ENCODE results near the gene MINDY3. TPM values are rescaled to one million over a fixed set of nuclear protein-coding genes. Genes with fewer than 3 reads are reported as not detected.

MINDY3 gene
- total RNA-seq (2021) (10.8 and 11.0 TPM in 2 replicates), Bru-seq, nascent RNA (percentile 67 among the genes with signal in this experiment), BruChase-seq, experiment 1, labeled RNA remaining after a 2-hour chase (percentile 65 among the genes with signal in this experiment), BruChase-seq, experiment 2, labeled RNA remaining after a 6-hour chase (percentile 45 among the genes with signal in this experiment)
- long read RNA-seq, transcript MINDY3-201 (15 exons, 2,381 nt): major isoform, 9 of 15 reads
- long read RNA-seq, partial matches to known transcripts: 1 of 15 reads
- long read RNA-seq, other reads (novel, unspliced or antisense): 3 of 15 reads

GRCh38 chr10:15859906-15860691 lies at the start of gene MINDY3:
MINDY3 (minus strand) TSS chr10:15860507; CDS start chr10:15860299, 208 bp downstream.
- H3F3A ChIP-seq (ENCODE audit: insufficient read depth, low read depth): no peaks in the 10 kb centered on the region
- ChIA-PET POLR2A (ENCODE audit: unreplicated experiment) (interaction anchor here (0.7 kb wide), 1 partner anchor 344 kb away, joined by 3 read pairs; no protein-coding TSS in a partner anchor), CTCF (no interaction called here)
- H3K79me2 ChIP-seq (ENCODE audit: low read depth): peaks cover 8% of the 10 kb centered on the region; the same call in 1 of the 2 replicates
- H3K27ac ChIP-seq: no peak within 1 kb of the TSS
- H3K4me1 ChIP-seq (replicated peaks; ENCODE audit: insufficient read depth): peaks cover 12% of the 10 kb centered on the region
- TF ChIP-seq CTCF (conservative IDR thresholded peaks at IDR 0.05): no peak
- no peak for TF ChIP-seq EZH2 (IDR thresholded peaks at IDR 0.05; ENCODE audit: low read depth)
- peaks cover 13% of the 10 kb centered on the region for H3K9me3 ChIP-seq (ENCODE audit: insufficient read depth, low read depth)
- intact Hi-C loops (cut with micrococcal nuclease; ENCODE audit: unreplicated experiment): no loop called here
- H3K4me3 ChIP-seq: peak within 1 kb of the TSS; percentile 93
- no peaks in the 10 kb centered on the region for H3K9me2 ChIP-seq (ENCODE audit: insufficient read depth)
- TSS peak; percentile 62 for BruUV-seq (replicated peaks)
- no peaks in the 10 kb centered on the region for H3K36me3 ChIP-seq (ENCODE audit: low read depth)
- H3K4me2 ChIP-seq: peak within 1 kb of the TSS; percentile 77
- DNase-seq: peak; percentile 56 to 62
- H3K27me3 ChIP-seq (ENCODE audit: insufficient read depth, low read depth): peaks cover 16% of the 10 kb centered on the region; the same call in 1 of the 2 replicates
- no peaks in the 10 kb centered on the region for H4K20me1 ChIP-seq (ENCODE audit: insufficient read depth)
- peak within 1 kb of the TSS; percentile 99 for H2AFZ ChIP-seq

- H2AFZ ChIP-seq: no peak overlapping the region
- intact Hi-C loops (cut with micrococcal nuclease; ENCODE audit: unreplicated experiment): loop anchor here (2.0 to 10.0 kb wide), 2 partner anchors 643 to 875 kb away; no protein-coding TSS in a partner anchor
- H4K20me1 ChIP-seq (ENCODE audit: insufficient read depth): no peaks in the 10 kb centered on the region
- CTCF ChIA-PET: interaction anchor here (0.7 kb wide), 1 partner anchor 12 kb away, joined by 4 read pairs; no protein-coding TSS in a partner anchor
- no TSS peak for BruUV-seq (replicated peaks)
- H3K4me1 ChIP-seq (replicated peaks; ENCODE audit: insufficient read depth): no peaks in the 10 kb centered on the region
- H3K27me3 ChIP-seq (ENCODE audit: insufficient read depth, low read depth): peaks cover 4% of the 10 kb centered on the region; the same call in 1 of the 2 replicates
- no peak overlapping the region for H3K27ac ChIP-seq
- no peaks in the 10 kb centered on the region for H3F3A ChIP-seq (ENCODE audit: insufficient read depth, low read depth)
- POLR2A ChIA-PET (ENCODE audit: unreplicated experiment): no interaction called here
- TF ChIP-seq CTCF (conservative IDR thresholded peaks at IDR 0.05) (no peak), EZH2 (IDR thresholded peaks at IDR 0.05; ENCODE audit: low read depth) (no peak)
- H3K79me2 ChIP-seq (ENCODE audit: low read depth): no peaks in the 10 kb centered on the region
- no peaks in the 10 kb centered on the region for H3K36me3 ChIP-seq (ENCODE audit: low read depth)
- no peak overlapping the region for H3K4me3 ChIP-seq
- H3K9me3 ChIP-seq (ENCODE audit: insufficient read depth, low read depth): no peaks in the 10 kb centered on the region
- DNase-seq: no peak
- H3K4me2 ChIP-seq: no peak overlapping the region
- no peaks in the 10 kb centered on the region for H3K9me2 ChIP-seq (ENCODE audit: insufficient read depth)
Measured at GRCh38 chr10:15901889-15902288, 41.6 kb upstream of the MINDY3 start.

- Histone ChIP-seq H3K79me2 (ENCODE audit: low read depth) (no peaks in the 10 kb centered on the region), H3K4me3 (no peak overlapping the region), H3K27ac (no peak overlapping the region), H4K20me1 (ENCODE audit: insufficient read depth) (no peaks in the 10 kb centered on the region), H2AFZ (no peak overlapping the region), H3F3A (ENCODE audit: insufficient read depth, low read depth) (no peaks in the 10 kb centered on the region), H3K9me3 (ENCODE audit: insufficient read depth, low read depth) (no peaks in the 10 kb centered on the region), H3K27me3 (ENCODE audit: insufficient read depth, low read depth) (peaks cover 4% of the 10 kb centered on the region; the same call in 1 of the 2 replicates), H3K4me2 (no peak overlapping the region), H3K9me2 (ENCODE audit: insufficient read depth) (no peaks in the 10 kb centered on the region), H3K36me3 (ENCODE audit: low read depth) (no peaks in the 10 kb centered on the region), H3K4me1 (replicated peaks; ENCODE audit: insufficient read depth) (no peaks in the 10 kb centered on the region)
- ChIA-PET CTCF (no interaction called here), POLR2A (ENCODE audit: unreplicated experiment) (no interaction called here)
- TF ChIP-seq EZH2 (IDR thresholded peaks at IDR 0.05; ENCODE audit: low read depth) (no peak), CTCF (conservative IDR thresholded peaks at IDR 0.05) (peak; percentile 37)
- no peak for DNase-seq
- intact Hi-C loops (cut with micrococcal nuclease; ENCODE audit: unreplicated experiment): no loop called here
- no TSS peak for BruUV-seq (replicated peaks)
Measured at GRCh38 chr10:15898046-15898445, 37.7 kb upstream of the MINDY3 start.
